Esophagus (tissue), 2 donors: ENCODE data around the gene KCNQ2. TPM values are rescaled to one million over a fixed set of nuclear protein-coding genes. Genes with fewer than 3 reads are reported as not detected.
"Not testable (repeated sequence)": the region's sequence is repeated elsewhere in the genome, so short reads cannot be mapped to it uniquely, and the experiment has no call there.

Experiments used
- H3K27ac ChIP-seq, 2 donors: one replicate each; pipeline ENCODE4 v1.5.1; 2013; ENCODE audit warnings: low read depth in 2 of 2, mild to moderate bottlenecking in 2 of 2, inconsistent platforms in 1 of 2, low read length in 1 of 2, moderate library complexity in 1 of 2
- H3K27me3 ChIP-seq, 2 donors: one replicate each; pipeline ENCODE4 v1.6.1; 2013; ENCODE audit warnings: low read length in 2 of 2, control low read depth in 1 of 2, mild to moderate bottlenecking in 1 of 2; ENCODE audit not compliant: insufficient read depth in 2 of 2, control insufficient read depth in 1 of 2
- H3K36me3 ChIP-seq, 2 donors: one replicate each; pipeline ENCODE4 v1.6.1; 2013; ENCODE audit warnings: low read length in 1 of 2; ENCODE audit not compliant: control insufficient read depth in 2 of 2, insufficient read depth in 2 of 2
- H3K4me1 ChIP-seq, 2 donors: one replicate each; pipeline ENCODE4 v1.6.1; 2013; ENCODE audit warnings: low read length in 1 of 2; ENCODE audit not compliant: control insufficient read depth in 2 of 2, insufficient read depth in 2 of 2
- H3K4me3 ChIP-seq, 2 donors: one replicate each; pipeline ENCODE4 v1.5.1; 2013; ENCODE audit warnings: low read length in 2 of 2, mild to moderate bottlenecking in 2 of 2, low read depth in 1 of 2, moderate library complexity in 1 of 2
- H3K9me3 ChIP-seq, 2 donors: one replicate each; pipeline ENCODE4 v1.6.1; 2013; ENCODE audit warnings: mild to moderate bottlenecking in 2 of 2, low read depth in 1 of 2, low read length in 1 of 2, moderate library complexity in 1 of 2; ENCODE audit not compliant: control insufficient read depth in 2 of 2, insufficient read depth in 1 of 2
- WGBS, 2 donors: extraction: QIAGEN DNeasy Blood & Tissue Kit; methylation state at CpG; one replicate each; pipeline ENCODE4 v1.1.7; 2013; 5-methylcytosine and 5-hydroxymethylcytosine counted together
- polyA plus RNA-seq, 2 donors: library from polyadenylated mRNA; stranded (reverse); fragments of 200-250 nt; gene quantifications; one replicate each; pipeline ENCODE4 v1.2.3, GENCODE V29; 2013
- donor health status: healthy with polysubstance abuse.
- donor health status: Bipolar disorder and iron deficiency.

Gene KCNQ2
- polyA plus RNA-seq, 2 donors = 0.01 to 0.06 TPM

DNA sequence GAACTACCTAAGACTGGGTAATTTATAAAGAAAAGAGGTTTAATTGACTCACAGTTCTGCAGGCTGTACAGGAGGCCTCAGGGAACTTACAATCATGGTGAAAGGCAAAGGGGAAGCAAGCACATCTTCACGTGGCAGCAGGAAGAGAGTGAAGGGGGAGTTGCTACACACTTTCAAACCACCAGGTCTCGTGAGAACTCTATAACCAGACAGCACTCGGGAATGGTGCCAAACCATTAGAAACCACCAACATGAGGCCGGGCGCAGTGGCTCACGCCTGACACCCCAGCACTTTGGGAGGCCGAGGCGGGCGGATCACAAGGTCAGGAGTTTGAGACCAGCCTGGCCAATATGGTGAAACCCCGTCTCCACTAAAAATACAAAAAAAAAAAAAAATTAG lies 42.1 kb upstream of the KCNQ2 start:
- H3K4me3 ChIP-seq, H3K27me3 ChIP-seq, H3K9me3 ChIP-seq, H3K36me3 ChIP-seq, H3K27ac ChIP-seq, H3K4me1 ChIP-seq: not testable (repeated sequence)
- WGBS, 2 donors = 72 to 75% methylated on average over 10 of the region's 10 CpGs

DNA sequence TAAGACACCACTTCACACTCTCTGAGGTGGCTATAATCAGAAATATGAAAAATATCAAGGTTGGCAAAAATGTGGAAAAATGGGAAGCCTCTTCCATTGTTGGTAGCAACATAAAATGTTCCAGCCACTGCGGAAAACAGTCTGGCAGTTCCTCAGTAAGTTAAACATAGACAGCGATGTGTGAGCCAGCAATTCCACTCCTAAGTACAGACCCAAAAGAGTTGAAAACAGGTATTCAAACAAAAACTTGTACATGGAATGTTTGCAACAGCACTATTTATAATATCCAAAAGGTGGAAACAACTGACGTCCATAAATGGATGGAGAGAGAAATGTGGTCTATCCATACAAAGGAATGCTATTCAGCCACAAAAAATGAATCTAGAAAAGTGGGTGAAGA lies 40.8 kb upstream of the KCNQ2 start:
- H3K4me3 ChIP-seq = no peak overlapping the region
- H3K27ac ChIP-seq = no peak overlapping the region
- no peaks in the 10 kb centered on the region for H3K4me1 ChIP-seq
- no peaks in the 10 kb centered on the region for H3K36me3 ChIP-seq
- H3K9me3 ChIP-seq = no peaks in the 10 kb centered on the region
- H3K27me3 ChIP-seq = no peaks in the 10 kb centered on the region
- 87 to 89% methylated on average over 3 of the region's 3 CpGs for WGBS, 2 donors

DNA sequence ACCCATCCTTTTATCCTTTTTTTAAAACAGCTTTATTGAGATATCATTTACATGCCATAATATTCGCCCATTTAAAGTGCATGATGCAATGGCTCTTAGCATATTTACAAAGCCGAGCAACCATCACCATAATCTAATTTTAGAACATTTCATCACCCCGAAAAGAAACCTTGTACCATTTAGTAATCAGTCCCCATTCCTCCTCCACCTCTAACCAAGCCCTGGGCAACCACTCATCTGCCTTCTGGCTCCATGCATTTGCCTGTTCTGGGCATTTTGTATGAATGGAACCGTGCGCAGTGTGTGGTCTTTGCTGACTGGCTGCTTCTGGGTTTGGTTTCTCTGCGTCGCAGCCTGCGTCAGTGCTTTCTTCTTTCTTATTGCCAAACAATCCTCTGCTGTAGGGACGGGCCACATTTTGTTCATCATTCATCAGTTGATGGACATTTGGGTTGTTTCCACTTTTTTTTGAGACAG lies 36.7 kb upstream of the KCNQ2 start:
- 86 to 88% methylated on average over 9 of the region's 9 CpGs for WGBS, 2 donors
- H3K9me3 ChIP-seq = peaks cover 3 to 12% of the 10 kb centered on the region in 2 donors
- H3K4me1 ChIP-seq = no peaks in the 10 kb centered on the region
- no peak overlapping the region for H3K27ac ChIP-seq
- no peaks in the 10 kb centered on the region for H3K36me3 ChIP-seq
- no peaks in the 10 kb centered on the region for H3K27me3 ChIP-seq
- H3K4me3 ChIP-seq = no peak overlapping the region

DNA sequence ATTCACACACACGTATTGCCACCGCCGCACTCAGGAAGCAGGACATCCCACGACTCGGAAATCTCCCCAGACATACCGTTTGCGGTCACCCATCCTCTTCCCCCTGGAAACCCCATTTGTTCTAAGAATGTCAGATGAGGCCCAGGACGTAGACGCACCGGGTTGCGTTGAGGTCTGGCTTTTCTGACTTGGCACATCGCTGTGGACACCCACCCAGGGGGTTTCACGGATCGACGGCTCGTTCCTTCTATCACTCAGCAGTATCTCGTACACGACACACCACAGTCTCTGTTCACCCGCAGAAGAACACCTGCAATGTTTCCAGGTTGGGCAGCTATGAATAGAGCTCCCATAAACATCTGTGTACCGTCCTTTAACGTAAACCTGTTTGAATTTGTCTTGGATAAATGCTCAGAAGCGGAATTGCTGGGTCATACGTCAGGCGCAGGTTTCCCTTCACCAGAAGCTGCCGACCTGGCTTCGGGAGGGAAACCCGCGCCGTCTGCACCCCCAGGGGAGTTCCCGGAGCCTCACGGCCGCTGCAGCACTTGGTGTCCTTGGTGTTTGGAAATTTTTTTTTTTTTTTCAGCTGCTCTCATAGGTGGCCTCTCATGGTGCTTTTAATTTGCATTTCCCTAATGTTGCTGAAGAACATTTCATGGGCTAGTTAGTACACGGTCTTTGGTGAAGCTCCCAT lies 35.8 kb upstream of the KCNQ2 start:
- Histone ChIP-seq H3K4me1 (no peaks in the 10 kb centered on the region), H3K4me3 (no peak overlapping the region), H3K27me3 (no peaks in the 10 kb centered on the region), H3K27ac (no peak overlapping the region), H3K9me3 (peaks cover 3 to 14% of the 10 kb centered on the region in 2 donors), H3K36me3 (no peaks in the 10 kb centered on the region)
- 83 to 87% methylated on average over 33 of the region's 33 CpGs for WGBS, 2 donors

DNA sequence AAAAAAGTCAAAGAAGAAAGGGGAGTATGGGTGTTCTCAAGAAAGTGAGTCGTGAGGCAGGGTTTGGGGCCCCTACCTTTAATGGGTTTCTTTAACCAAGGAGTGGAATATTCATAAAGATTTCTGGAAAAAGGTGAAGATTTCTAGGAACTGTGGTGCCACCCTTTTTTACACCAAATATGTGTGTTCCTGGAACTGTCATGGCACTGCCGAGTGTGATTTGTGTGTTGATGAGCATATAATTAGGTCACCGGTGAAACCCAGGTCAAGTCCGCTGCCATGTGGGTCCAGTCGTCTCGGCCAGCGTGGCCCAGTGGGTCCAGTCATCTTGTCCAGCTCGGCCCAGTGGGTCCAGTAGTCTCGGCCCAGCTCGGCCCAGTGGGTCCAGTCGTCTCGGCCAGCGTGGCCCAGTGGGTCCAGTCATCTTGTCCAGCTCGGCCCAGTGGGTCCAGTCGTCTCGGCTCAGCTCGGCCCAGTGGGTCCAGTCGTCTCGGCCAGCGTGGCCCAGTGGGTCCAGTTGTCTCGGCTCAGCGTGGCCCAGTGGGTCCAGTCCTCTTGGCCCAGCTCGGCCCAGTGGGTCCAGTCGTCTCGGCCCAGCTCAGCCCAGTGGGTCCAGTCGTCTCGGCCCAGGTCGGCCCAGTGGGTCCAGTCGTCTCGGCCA lies 34.8 kb upstream of the KCNQ2 start:
- Histone ChIP-seq H3K4me3 (no peak overlapping the region), H3K27me3 (no peaks in the 10 kb centered on the region), H3K36me3 (no peaks in the 10 kb centered on the region), H3K4me1 (no peaks in the 10 kb centered on the region), H3K9me3 (peaks cover 3 to 14% of the 10 kb centered on the region in 2 donors), H3K27ac (no peak overlapping the region)
- WGBS, 2 donors = 91 to 92% methylated on average over 30 of the region's 30 CpGs

DNA sequence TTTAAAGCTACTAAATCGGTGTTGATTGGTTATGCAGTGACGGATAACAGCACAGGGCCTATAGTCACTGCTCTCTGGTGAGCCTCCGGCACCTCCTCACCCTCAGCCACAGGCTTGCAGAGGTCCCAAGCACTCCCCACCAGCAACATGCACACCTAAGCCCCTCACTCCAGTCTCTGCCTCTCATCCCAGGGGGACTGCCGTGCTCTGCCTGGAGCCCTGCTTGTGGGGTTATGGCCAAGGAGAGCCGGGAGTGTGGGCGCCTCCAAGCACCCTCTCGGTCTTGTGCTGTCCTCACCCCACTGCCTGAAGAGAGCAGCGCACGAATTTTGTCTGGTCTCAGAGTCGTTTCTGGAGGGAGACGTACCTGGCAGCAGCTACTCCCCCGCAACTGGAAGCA lies 33.3 kb upstream of the KCNQ2 start:
- no peaks in the 10 kb centered on the region for H3K36me3 ChIP-seq

DNA sequence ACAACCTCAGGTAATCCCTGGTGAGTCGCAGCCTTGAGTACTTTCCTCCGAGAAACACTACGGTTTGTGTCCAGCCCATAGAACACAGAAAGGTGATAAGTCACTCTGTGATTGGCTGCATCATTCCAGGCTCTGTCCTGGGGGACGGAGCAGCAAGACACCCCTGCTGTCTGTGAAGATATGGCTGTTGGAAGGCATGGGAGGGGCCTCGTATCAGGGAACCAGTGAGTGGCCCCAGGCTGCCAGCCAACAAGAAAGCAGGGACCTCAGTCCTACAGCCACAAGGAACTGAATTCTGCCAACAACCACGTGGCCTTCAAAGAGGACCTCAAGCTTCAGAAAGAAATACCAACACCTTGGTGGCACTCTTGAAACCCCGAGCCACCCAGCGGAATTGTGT lies 32.8 kb upstream of the KCNQ2 start:
- H3K9me3 ChIP-seq = peaks cover 3 to 14% of the 10 kb centered on the region in 2 donors
- H3K27ac ChIP-seq = no peak overlapping the region
- H3K36me3 ChIP-seq = no peaks in the 10 kb centered on the region
- no peaks in the 10 kb centered on the region for H3K4me1 ChIP-seq
- WGBS, 2 donors = 85% methylated on average over 8 of the region's 8 CpGs
- no peaks in the 10 kb centered on the region for H3K27me3 ChIP-seq
- H3K4me3 ChIP-seq = no peak overlapping the region

More for the DNA sequence above, 33.3 kb upstream of the KCNQ2 start:
- Histone ChIP-seq H3K27me3 (no peaks in the 10 kb centered on the region), H3K4me1 (no peaks in the 10 kb centered on the region), H3K9me3 (peaks cover 3 to 14% of the 10 kb centered on the region in 2 donors), H3K27ac (no peak overlapping the region), H3K4me3 (no peak overlapping the region)
- WGBS, 2 donors = 86 to 88% methylated on average over 12 of the region's 12 CpGs

DNA sequence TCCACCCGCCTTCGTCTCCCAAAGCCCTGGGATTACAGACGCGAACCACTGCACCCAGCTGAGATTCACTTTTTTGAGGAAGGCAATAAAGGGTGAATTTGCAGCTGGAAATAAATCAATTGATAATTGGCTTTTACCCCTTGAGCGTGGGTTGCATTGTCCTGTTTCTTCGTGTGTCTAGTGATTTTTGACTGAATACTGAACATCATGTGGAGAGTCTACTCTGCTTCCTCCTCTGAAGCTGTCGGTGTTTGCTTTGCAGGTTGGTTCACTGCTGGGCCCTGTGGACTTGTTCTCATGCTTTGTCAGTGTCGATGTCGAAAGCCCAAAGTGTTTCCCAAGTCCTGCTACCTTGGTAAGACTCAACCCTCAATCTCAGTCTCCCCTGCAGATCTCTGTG lies 32.2 kb upstream of the KCNQ2 start:
- no peak overlapping the region for H3K27ac ChIP-seq
- peaks cover 0 to 4% of the 10 kb centered on the region in 2 donors for H3K27me3 ChIP-seq
- WGBS, 2 donors = 85 to 92% methylated on average over 9 of the region's 9 CpGs
- H3K4me3 ChIP-seq = no peak overlapping the region
- peaks cover 3 to 14% of the 10 kb centered on the region in 2 donors for H3K9me3 ChIP-seq
- H3K36me3 ChIP-seq = no peaks in the 10 kb centered on the region
- no peaks in the 10 kb centered on the region for H3K4me1 ChIP-seq

DNA sequence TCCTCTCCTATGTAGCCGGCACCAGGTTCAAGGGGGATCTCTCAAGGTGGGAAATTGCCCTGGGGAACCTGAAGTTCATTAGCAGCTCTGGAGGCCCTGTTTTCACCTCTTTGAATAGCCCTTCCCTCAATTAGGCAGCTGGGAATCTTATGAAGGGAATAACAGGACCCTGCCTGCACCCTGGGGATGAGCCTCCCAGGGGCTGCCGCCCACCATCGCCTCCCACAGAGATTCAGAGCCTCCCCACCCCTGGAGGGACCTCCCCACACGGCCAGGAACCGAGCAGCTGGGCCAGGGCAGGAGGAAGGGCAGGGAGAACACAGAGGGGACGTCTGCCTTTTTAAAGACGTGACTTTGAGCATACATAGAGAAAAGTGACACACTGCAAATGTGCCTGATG lies 31.1 kb upstream of the KCNQ2 start:
- peaks cover 0 to 4% of the 10 kb centered on the region in 2 donors for H3K4me1 ChIP-seq
- H3K4me3 ChIP-seq = no peak overlapping the region
- H3K27me3 ChIP-seq = peaks cover 0 to 9% of the 10 kb centered on the region in 2 donors
- WGBS, 2 donors = 37 to 39% methylated on average over 7 of the region's 7 CpGs
- no peaks in the 10 kb centered on the region for H3K36me3 ChIP-seq
- peaks cover 3 to 14% of the 10 kb centered on the region in 2 donors for H3K9me3 ChIP-seq
- H3K27ac ChIP-seq = no peak overlapping the region
